Measurements from ENCODE around the gene HNF4A.
"Not testable (repeated sequence)": the region's sequence is repeated elsewhere in the genome, so short reads cannot be mapped to it uniquely, and the experiment has no call there.

The HNF4A gene

DNA sequence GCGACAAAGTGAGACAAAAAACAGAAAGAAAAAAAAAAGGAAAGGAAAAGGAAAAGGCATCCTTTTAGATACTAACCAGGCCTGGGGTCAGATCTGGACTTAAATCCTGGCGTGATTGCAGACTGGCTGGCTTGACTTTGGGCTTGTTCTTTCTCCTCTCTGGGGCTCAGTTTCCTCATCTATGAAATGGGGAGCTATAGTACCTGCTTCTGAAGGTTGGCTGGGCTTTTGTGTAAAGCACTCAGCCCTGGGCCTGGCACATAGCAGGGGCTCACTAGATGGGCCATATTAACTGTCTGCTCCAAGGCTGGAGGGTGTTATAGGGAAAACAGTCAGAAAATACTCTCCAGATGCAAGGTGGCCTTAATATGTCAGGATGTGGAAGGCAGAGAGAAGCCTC, 19.8 kb upstream of the HNF4A start:
- TF ChIP-seq, protein P1, sequence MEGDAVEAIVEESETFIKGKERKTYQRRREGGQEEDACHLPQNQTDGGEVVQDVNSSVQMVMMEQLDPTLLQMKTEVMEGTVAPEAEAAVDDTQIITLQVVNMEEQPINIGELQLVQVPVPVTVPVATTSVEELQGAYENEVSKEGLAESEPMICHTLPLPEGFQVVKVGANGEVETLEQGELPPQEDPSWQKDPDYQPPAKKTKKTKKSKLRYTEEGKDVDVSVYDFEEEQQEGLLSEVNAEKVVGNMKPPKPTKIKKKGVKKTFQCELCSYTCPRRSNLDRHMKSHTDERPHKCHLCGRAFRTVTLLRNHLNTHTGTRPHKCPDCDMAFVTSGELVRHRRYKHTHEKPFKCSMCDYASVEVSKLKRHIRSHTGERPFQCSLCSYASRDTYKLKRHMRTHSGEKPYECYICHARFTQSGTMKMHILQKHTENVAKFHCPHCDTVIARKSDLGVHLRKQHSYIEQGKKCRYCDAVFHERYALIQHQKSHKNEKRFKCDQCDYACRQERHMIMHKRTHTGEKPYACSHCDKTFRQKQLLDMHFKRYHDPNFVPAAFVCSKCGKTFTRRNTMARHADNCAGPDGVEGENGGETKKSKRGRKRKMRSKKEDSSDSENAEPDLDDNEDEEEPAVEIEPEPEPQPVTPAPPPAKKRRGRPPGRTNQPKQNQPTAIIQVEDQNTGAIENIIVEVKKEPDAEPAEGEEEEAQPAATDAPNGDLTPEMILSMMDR (IDR thresholded peaks at IDR 0.05; ENCODE audit: borderline replicate concordance, insufficient read depth, low read depth, low read length), result no peak
- H3K4me3 ChIP-seq (ENCODE audit: low read depth, low read length), result no peak overlapping the region

DNA sequence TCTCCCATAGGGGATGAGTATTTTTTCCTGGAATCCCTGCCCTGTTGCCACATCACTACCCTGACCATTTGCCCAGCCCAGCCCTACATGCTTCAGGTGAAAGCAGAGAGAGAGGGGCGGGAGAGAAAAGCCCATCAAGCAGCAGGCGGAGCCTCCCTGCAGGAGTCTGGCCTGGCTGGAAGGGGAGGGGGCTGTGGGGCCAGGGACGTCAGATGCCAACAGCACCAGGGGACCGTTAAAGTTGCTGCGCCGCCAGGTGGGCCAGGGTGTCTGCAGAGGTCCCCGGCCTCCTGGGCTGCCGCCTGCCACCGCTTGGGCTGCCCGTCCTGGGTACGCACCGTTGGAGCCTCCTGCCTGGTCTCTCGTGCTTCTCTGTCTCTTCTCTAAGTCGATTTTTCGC, 19.4 kb upstream of the HNF4A start:
- no peak overlapping the region for H3K4me3 ChIP-seq (ENCODE audit: low read depth, low read length)
- TF ChIP-seq, protein P1 (IDR thresholded peaks at IDR 0.05; ENCODE audit: borderline replicate concordance, insufficient read depth, low read depth, low read length), result no peak

DNA sequence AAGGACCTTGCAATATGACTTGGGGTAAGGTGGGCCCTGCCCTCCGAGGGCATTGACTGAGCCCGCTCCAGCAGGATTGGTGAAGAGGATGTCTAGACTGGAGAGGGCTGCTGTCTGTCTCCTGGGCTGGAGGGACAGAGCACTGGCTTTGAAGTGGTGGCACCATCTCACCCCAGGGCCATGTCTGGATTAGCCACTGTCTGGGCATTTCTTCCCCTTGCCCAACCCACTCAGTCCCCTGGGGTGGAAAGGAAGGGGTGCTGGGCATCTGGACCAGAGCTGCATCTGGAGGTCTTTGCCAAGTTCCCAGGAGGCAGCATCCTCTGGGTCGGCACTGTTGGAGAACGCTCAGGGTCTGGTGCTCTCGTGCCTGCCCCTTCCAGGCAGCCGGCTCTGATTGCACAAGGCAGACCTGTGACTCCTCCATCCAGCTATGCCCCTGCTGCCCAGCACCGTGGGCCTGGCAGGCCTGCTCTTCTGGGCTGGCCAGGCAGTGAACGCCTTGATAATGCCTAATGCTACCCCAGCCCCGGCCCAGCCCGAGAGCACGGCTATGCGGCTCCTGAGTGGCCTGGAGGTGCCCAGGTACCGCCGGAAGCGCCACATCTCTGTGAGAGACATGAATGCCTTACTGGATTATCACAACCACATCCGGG, 18.6 kb upstream of the HNF4A start, which contains the start of gene R3HDML:
R3HDML (plus strand) TSS at position 319 of the 656 bp plus-strand sequence; CDS start at position 434, 115 bp downstream.
- H3K4me3 ChIP-seq (ENCODE audit: low read depth, low read length), result no peak within 1 kb of the TSS
- TF ChIP-seq, protein P1 (IDR thresholded peaks at IDR 0.05; ENCODE audit: borderline replicate concordance, insufficient read depth, low read depth, low read length), result no peak

DNA sequence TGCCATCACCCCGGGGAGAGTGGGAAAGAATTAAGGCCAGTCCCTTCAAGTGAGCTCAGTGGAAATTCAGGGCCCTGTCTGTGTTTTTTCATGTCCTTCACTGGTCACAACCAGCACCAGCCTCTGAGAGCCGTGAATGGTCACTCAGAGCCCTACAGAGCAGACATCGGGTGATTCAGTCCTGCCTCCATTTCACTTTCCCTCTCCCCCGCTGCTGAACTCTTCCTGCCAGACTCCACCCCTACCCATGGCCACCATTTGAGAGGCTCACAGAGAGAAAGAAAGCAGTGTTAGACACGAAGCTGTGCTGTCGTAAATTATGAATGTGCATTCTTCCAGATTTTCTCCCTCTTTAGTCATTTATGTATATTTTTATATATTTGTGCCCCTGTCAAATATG, 13.3 kb upstream of the HNF4A start:
- TF ChIP-seq, protein P1 (IDR thresholded peaks at IDR 0.05; ENCODE audit: borderline replicate concordance, insufficient read depth, low read depth, low read length), result no peak
- no peak overlapping the region for H3K4me3 ChIP-seq (ENCODE audit: low read depth, low read length)

DNA sequence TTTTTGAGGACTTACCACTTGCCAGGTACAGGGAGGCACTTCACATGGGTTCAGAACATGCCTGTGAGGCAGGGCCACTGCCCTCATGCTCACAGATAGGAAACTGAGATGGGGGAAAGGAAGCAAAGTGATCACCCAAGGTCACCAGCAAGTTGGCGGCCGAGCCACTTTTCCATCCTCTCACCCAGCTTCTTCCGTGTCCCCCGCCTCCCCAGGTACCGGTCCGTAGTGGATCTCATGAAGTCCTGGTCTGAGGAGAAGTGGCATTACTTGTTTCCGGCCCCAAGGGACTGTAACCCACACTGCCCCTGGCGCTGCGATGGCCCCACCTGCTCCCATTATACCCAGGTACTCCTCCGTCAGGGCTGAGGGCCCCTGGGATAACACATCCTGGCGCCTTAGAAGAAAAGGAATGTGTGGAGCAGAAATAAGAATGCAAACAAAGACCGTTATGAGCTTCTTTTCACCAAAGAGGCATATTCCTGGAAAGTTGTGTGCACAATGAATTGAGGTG, 12.3 kb upstream of the HNF4A start:
- no peak overlapping the region for H3K4me3 ChIP-seq (ENCODE audit: low read depth, low read length)
- TF ChIP-seq, protein P1 (IDR thresholded peaks at IDR 0.05; ENCODE audit: borderline replicate concordance, insufficient read depth, low read depth, low read length), result no peak

DNA sequence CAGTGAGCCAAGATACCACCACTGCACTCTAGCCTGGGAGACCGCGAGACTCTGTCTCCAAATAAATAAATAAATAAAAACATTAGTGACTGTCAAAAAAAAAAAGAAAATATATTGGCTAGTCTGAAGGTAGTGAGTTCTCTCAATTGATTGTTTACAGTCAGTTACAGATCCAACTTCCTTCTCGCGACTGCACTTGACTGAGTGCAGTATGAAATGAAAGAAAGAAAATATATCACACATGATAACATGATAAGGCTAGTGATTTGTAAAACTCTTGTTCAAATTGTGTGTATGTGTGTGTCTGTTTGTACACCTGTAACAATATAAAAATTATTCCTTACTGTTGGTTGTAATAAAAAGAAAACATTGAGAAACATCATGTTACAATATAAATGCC, 10.8 kb upstream of the HNF4A start:
- TF ChIP-seq, protein P1 (IDR thresholded peaks at IDR 0.05; ENCODE audit: borderline replicate concordance, insufficient read depth, low read depth, low read length), result no peak
- no peak overlapping the region for H3K4me3 ChIP-seq (ENCODE audit: low read depth, low read length)

DNA sequence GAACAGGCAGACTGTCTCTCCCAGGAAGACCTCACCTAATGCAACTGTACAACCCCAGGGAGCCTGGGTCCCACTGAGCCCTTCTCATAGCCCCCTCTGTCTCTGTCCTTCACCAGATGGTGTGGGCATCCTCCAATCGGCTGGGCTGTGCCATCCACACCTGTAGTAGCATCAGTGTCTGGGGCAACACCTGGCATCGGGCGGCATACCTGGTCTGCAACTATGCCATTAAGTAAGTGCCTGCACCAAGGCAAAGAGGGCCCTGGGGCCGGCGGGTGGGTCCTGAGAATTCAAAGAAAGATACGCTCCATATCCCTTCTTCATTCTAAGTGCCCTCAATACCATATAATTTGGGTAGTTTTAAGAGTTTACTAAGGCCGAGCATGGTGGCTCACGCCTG, 10.4 kb upstream of the HNF4A start:
- TF ChIP-seq, protein P1 (IDR thresholded peaks at IDR 0.05; ENCODE audit: borderline replicate concordance, insufficient read depth, low read depth, low read length), result no peak
- H3K4me3 ChIP-seq (ENCODE audit: low read depth, low read length), result no peak overlapping the region

DNA sequence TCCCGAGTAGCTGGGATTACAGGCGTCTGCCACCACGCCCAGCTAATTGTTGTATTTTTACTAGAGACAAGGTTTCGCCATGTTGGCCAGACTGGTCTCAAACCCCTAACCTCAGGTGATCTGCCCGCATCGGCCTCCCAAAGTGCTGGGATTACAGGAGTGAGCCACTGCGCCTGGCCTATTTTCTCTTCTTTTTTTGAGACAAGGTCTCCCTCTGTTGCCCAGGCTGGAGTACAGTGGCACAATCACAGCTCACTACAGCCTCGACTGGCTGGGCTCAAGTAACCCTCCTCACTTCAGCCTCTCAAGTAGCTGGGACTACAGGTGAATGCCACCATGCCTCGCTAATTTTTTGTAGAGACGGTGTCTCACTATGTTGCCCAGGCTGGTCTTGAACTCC, 9.6 kb upstream of the HNF4A start:
- H3K4me3 ChIP-seq (ENCODE audit: low read depth, low read length), result not testable (repeated sequence)

All from GM12875 (cell line).